Measurements from ENCODE around the gene KTN1.

The KTN1 gene

DNA sequence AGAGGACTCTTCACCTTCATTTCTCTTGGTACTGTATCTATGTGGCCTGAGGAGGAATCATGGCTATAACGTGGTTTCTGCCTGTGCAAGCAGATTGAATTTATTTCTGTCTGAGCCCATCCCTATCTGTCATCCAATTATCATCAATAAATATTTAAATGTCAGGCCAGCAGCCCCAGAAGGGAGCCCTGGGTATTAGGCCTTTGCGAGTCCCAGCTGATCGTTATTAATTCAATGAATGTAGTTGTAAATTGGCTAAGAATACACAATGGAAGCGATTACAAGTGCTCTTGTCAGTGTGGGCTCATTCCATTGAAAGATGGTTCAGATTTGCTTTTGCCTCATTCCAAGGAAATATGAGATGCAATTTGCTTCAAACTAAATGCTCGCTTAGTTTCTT lies 142.0 kb downstream of the KTN1 start:
- DNase-seq = no peak

DNA sequence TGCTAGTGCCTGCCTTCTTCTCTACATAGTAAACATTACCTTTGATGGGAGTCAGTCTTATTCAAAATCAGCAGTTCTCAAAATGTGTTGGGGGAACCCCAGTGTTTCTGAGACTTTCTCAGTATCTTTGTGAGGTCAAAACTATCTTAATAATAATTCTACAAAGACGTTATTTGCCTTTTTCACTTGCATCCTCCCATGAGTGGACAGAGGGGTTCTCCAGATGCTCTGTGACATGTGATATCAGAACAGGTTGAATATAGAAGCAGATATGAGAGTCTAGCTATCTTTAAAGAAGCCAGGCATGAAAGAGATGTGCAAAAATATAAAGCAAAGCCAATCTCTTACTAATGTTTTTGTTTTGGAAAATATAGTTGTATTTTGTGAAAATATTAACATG lies 144.7 kb downstream of the KTN1 start:
- DNase-seq = no peak

DNA sequence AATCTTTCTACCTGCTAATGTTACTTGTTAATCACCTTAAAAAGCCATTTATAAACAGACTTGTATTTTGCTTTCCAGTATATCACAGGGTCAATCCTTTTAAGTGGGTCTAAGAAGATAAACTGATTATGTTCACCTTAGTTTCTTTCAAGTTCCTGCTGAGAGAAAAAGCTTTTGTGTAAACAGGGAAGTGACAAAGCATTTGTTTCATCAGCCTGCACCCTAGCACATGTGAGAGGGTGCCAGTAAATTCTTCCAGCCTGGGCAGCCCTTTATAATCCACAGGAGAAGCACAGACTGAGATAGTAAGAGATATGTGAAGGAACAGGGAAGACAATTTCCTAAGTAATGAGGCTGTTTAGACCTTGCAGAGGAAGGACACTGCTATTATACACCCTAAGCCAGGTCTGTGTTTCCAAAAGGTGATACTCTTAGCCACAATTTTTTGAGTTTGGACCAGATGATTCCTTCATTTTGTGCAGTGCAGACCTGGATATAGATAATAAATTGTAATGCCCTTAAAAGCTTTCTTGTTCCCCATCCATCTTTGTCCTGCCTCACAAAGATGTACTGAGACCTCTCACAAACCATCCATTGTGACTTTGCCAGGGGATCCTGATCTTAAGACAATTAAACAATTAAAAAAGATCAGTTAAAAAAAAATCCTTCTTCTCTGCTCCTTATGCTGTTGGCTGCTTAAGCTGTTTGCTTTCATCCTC lies 150.7 kb downstream of the KTN1 start:
- no peak for DNase-seq

DNA sequence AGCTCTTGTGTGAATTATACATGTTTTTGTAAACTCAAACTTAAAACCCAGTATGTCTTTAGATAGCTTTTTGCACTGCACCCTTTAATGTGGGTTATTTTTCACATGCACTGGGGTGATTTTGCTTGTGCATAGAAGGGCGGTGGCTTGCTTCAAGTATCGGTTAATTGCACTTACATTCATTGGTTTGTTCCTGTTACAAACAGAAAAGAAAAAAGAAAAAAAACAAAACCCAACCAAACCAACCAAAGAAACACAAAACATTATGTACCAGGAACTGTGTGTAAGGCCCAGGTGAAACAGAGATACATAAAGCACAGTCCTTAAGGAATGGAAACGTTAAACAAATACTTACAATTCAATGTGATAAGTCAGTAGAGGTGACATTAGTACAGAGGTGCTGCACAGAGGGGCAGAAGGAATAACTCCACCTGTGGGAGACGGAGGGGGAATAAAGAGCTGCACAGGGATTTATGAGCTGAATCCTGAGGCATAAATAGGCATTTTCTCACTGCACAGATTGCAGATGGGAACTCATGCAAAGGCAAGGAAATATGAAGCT lies 151.4 kb downstream of the KTN1 start:
- DNase-seq = no peak

DNA sequence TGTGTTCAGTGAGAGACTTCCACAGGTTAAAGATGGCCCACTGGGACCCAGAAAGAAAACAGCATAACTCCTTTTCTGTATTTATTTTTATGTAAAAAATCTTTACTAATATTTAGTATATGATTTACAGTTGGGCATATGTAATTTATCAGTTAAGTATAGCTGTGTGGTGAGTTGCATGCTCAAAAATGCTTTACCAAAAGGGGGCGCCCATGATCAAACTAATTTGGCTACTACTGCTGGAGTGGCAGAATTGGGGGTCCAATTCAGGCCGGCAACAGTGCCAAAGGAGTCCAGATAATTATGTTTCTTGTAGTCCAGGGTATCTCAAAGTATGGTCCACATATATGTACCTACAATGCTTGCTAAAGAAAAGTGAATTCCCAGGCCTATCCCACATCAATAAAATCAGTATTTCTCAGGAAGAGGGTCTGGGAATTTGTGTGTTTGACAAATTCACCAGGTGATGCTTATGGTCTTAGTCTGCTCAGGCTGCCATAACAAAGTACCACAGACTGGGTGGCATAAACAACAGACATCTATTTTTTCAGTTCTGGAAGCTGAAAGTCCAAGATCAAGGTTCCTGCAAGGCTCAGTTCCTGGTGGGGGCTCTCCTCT lies 152.0 kb downstream of the KTN1 start:
- peak; percentile 14 for DNase-seq

DNA sequence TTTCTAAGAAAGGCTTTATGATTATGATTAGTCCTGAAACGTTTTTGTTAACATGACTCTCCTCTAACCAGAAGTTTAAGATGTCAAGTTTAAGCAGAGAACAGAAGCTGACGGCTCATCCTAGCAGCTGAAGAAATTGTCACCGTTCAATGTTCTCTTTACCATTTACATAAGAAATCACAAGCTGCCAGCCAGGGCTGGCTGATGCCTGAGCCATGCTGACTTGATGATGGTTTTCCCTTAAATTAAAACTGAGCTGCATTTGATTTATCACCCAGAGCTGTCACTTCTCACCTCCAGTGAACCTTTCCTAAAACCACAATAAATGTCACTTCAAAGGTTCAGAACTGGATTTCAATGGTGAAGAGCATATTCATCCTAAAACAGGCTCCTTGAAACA lies 153.6 kb downstream of the KTN1 start:
- DNase-seq = no peak

Measured in effector CD8-positive, alpha-beta T cell (primary cell).